Activated B cell treated with CpG ODN at 0.5 μM for 24 hours (primary cell): ENCODE measurements around the gene HOXB3. TPM values are rescaled to one million over a fixed set of nuclear protein-coding genes. Genes with fewer than 3 reads are reported as not detected.

Source experiments
- ATAC-seq: fragments of 200-7000 bp; cut with Tn5 transposase; one replicate; pipeline ENCODE4 v1.10.0; 2021; ENCODE audit warnings: low read depth, mild to moderate bottlenecking, moderate library complexity
- CTCF ChIA-PET: fragments of 350-600 bp; sonication (Branson Sonifier 250); formaldehyde crosslinking; loops from one replicate; lab custom pipeline; 2021; ENCODE audit warnings: antibody characterized with exemption; lab: Charles Lee
- POLR2A ChIA-PET: fragments of 350-600 bp; sonication (Branson Sonifier 250); formaldehyde crosslinking; loops from one replicate; lab custom pipeline; 2021; ENCODE audit warnings: antibody characterized with exemption; lab: Charles Lee
- DNase-seq: peaks from one replicate; pipeline ENCODE4 v3.0.0; 2022
- H3K27ac Mint-ChIP-seq: one replicate; pipeline ENCODE4 v1.8.0; 2020; ENCODE audit warnings: mixed read lengths
- H3K27me3 Mint-ChIP-seq: one replicate; pipeline ENCODE4 v1.8.0; 2021; ENCODE audit warnings: mixed read lengths
- H3K36me3 Mint-ChIP-seq: one replicate; pipeline ENCODE4 v1.8.0; 2021; ENCODE audit warnings: low read depth, mixed read lengths
- H3K4me1 Mint-ChIP-seq: one replicate; pipeline ENCODE4 v1.8.0; 2021; ENCODE audit warnings: mixed read lengths
- H3K4me3 Mint-ChIP-seq: one replicate; pipeline ENCODE4 v1.8.0; 2020; ENCODE audit warnings: mild to moderate bottlenecking, mixed read lengths
- H3K9me3 Mint-ChIP-seq: one replicate; pipeline ENCODE4 v1.8.0; 2020; ENCODE audit warnings: mixed read lengths
- intact Hi-C: fragments of 100-400 bp; cut with micrococcal nuclease; formaldehyde crosslinking; loops from one replicate; pipeline ENCODE4 v1.15.1; 2024
- total RNA-seq: library from RNA; stranded (reverse); gene quantifications from 2 replicates; pipeline ENCODE4 v1.2.3, GENCODE V29; 2022
- TF ChIP-seq, protein P1 (sequence below): fragments of 200-600 bp; IDR thresholded peaks from one replicate; pipeline ENCODE4 v1.8.0; 2022; ENCODE audit warnings: antibody characterized with exemption, mild to moderate bottlenecking

Gene HOXB3
- total RNA-seq, 1 donor from 2014 or later: 2.6 TPM

DNA sequence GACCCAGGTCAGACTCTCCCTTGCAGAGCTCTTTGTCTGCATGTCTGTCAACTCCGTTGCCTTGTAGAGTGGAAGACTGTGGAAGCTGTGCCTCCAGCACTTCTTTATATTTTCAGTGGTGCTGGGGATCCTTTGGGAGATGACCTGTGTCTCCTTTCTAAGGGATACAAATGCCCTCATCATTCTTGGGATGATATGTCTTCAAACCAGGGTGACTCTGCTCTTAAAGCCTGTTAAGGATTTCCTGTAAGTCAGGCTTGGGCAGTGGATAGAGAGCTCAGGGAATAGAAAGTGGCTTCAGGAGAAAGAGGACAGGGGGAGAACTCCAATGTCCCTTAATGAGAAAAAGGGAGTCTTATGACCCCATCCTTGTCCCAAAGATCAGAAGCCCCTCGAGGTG lies 1.5 kb downstream of the HOXB3 start:
- Mint-ChIP-seq H3K9me3 (no peaks in the 10 kb centered on the region), H3K36me3 (no peaks in the 10 kb centered on the region), H3K27me3 (peaks cover 84% of the 10 kb centered on the region), H3K4me3 (no peak overlapping the region), H3K4me1 (peaks cover 49% of the 10 kb centered on the region), H3K27ac (no peak overlapping the region)
- ChIA-PET POLR2A (interaction anchor here (0.6 to 0.7 kb wide), 2 partner anchors 26 to 1136 kb away, joined by 4 to 6 read pairs; no protein-coding TSS in a partner anchor), CTCF (interaction anchor here (0.7 to 2.9 kb wide), 10 partner anchors 24 to 280 kb away, joined by 3 to 13 read pairs (median 3); no protein-coding TSS in a partner anchor)
- TF ChIP-seq, protein P1, sequence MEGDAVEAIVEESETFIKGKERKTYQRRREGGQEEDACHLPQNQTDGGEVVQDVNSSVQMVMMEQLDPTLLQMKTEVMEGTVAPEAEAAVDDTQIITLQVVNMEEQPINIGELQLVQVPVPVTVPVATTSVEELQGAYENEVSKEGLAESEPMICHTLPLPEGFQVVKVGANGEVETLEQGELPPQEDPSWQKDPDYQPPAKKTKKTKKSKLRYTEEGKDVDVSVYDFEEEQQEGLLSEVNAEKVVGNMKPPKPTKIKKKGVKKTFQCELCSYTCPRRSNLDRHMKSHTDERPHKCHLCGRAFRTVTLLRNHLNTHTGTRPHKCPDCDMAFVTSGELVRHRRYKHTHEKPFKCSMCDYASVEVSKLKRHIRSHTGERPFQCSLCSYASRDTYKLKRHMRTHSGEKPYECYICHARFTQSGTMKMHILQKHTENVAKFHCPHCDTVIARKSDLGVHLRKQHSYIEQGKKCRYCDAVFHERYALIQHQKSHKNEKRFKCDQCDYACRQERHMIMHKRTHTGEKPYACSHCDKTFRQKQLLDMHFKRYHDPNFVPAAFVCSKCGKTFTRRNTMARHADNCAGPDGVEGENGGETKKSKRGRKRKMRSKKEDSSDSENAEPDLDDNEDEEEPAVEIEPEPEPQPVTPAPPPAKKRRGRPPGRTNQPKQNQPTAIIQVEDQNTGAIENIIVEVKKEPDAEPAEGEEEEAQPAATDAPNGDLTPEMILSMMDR: no peak
- DNase-seq: no peak
- intact Hi-C loops: no loop called here
- ATAC-seq: no peak

DNA sequence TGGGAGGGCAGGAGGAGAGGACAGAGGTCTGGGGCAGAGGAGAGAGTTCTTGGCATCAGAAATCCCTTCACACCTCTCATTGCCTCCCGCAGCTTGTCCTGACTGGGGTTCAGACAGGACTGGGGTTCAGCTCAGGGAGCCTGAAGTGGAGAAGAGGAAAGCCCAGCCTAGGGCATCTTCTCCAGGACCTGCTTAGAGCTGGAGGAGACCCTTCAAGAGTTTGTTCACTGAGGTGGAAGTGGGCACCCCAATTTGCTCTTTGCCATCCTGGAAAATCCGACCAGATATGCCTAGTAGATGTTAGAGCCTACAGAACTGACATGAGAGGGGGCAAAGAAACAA lies 2.0 kb downstream of the HOXB3 start:
- H3K27me3 Mint-ChIP-seq: peaks cover 84% of the 10 kb centered on the region

GRCh38 chr17:48587276-48588073 lies 2.6 kb downstream of the HOXB3 start:
- TF ChIP-seq, protein P1: no peak
- Mint-ChIP-seq H3K9me3 (no peaks in the 10 kb centered on the region), H3K4me3 (peak overlapping the region; percentile 28), H3K27ac (no peak overlapping the region), H3K4me1 (peaks cover 43% of the 10 kb centered on the region), H3K27me3 (peaks cover 86% of the 10 kb centered on the region), H3K36me3 (no peaks in the 10 kb centered on the region)
- ATAC-seq (no peak), DNase-seq (no peak)
- CTCF ChIA-PET: interaction anchor here (0.8 to 2.9 kb wide), 8 partner anchors 25 to 279 kb away, joined by 3 to 13 read pairs (median 3); no protein-coding TSS in a partner anchor
- intact Hi-C loops: no loop called here
- POLR2A ChIA-PET: no interaction called here

More for the DNA sequence above, 2.0 kb downstream of the HOXB3 start:
- CTCF ChIA-PET: interaction anchor here (0.8 to 2.9 kb wide), 8 partner anchors 25 to 280 kb away, joined by 3 to 13 read pairs (median 3); no protein-coding TSS in a partner anchor
- Mint-ChIP-seq H3K27ac (no peak overlapping the region), H3K4me1 (peaks cover 44% of the 10 kb centered on the region), H3K36me3 (no peaks in the 10 kb centered on the region), H3K4me3 (no peak overlapping the region), H3K9me3 (no peaks in the 10 kb centered on the region)
- POLR2A ChIA-PET: no interaction called here
- ATAC-seq (no peak), DNase-seq (no peak)
- TF ChIP-seq, protein P1: no peak
- intact Hi-C loops: no loop called here

GRCh38 chr17:48586355-48587258 lies 3.4 kb downstream of the HOXB3 start:
- peaks cover 88% of the 10 kb centered on the region for H3K27me3 Mint-ChIP-seq
- H3K4me3 Mint-ChIP-seq: peak overlapping the region; percentile 90
- H3K27ac Mint-ChIP-seq: no peak overlapping the region
- H3K4me1 Mint-ChIP-seq: peaks cover 44% of the 10 kb centered on the region
- TF ChIP-seq, protein P1: no peak
- no peaks in the 10 kb centered on the region for H3K9me3 Mint-ChIP-seq
- no peak for ATAC-seq
- intact Hi-C loops: no loop called here
- no peaks in the 10 kb centered on the region for H3K36me3 Mint-ChIP-seq
- no peak for DNase-seq
- POLR2A ChIA-PET: no interaction called here
- CTCF ChIA-PET: interaction anchor here (1.4 to 2.9 kb wide), 2 partner anchors 94 to 278 kb away, joined by 3 to 13 read pairs; no protein-coding TSS in a partner anchor
